GM12875 (cell line): Measurements from ENCODE around the gene RCE1.

ENCODE experiments used
- H3K4me3 ChIP-seq: one replicate; pipeline ENCODE4 v1.5.1; 2011; ENCODE audit warnings: low read depth, low read length, control low read depth
- CTCF ChIP-seq: IDR thresholded peaks from 2 replicates; pipeline ENCODE4 v1.5.1; 2011; ENCODE audit warnings: low read depth, mild to moderate bottlenecking, control low read depth, inconsistent platforms, low read length, moderate library complexity, borderline replicate concordance; ENCODE audit not compliant: insufficient read depth

Gene RCE1

GRCh38 chr11:66845876-66846212, 2.6 kb downstream of the RCE1 start:
- TF ChIP-seq CTCF = no peak
- no peak overlapping the region for H3K4me3 ChIP-seq

- TF ChIP-seq CTCF = no peak
- H3K4me3 ChIP-seq = no peak overlapping the region
Observed at GRCh38 chr11:66846671-66847091, 3.4 kb downstream of the RCE1 start.

- no peak for TF ChIP-seq CTCF
- H3K4me3 ChIP-seq = no peak overlapping the region
Observed at GRCh38 chr11:66847461-66848232, 4.4 kb downstream of the RCE1 start.

- H3K4me3 ChIP-seq = no peak overlapping the region
- no peak for TF ChIP-seq CTCF
Observed at GRCh38 chr11:66848671-66849500, 5.6 kb downstream of the RCE1 start.

- H3K4me3 ChIP-seq = no peak overlapping the region
- no peak for TF ChIP-seq CTCF
Observed at GRCh38 chr11:66849501-66850234, 6.4 kb downstream of the RCE1 start.

- no peak for TF ChIP-seq CTCF
Observed at GRCh38 chr11:66850235-66850587, 7.0 kb downstream of the RCE1 start.

More at GRCh38 chr11:66850235-66850587, 7.0 kb downstream of the RCE1 start:
- H3K4me3 ChIP-seq = no peak overlapping the region
